Nephron (organoid): ENCODE measurements around the gene SPTBN5.

Source experiments
- H3K27ac Mint-ChIP-seq, 3 experiments: 2 replicates each; pipeline ENCODE4 v1.8.0; 2020; ENCODE audit warnings: mixed read lengths in 3 of 3, mild to moderate bottlenecking in 2 of 3, moderate library complexity in 1 of 3
- H3K27me3 Mint-ChIP-seq: 2 replicates; pipeline ENCODE4 v1.8.0; 2021; ENCODE audit warnings: low read depth, mild to moderate bottlenecking, moderate library complexity, mixed read lengths
- H3K36me3 Mint-ChIP-seq: 2 replicates; pipeline ENCODE4 v1.8.0; 2020; ENCODE audit warnings: low read depth, mixed read lengths
- H3K4me1 Mint-ChIP-seq: 2 replicates; pipeline ENCODE4 v1.8.0; 2020; ENCODE audit warnings: mixed read lengths
- H3K4me3 Mint-ChIP-seq, 3 experiments: 2 replicates each; pipeline ENCODE4 v1.8.0; 2020; ENCODE audit warnings: mild to moderate bottlenecking in 3 of 3, mixed read lengths in 3 of 3, moderate library complexity in 2 of 3
- H3K9me3 Mint-ChIP-seq: 2 replicates; pipeline ENCODE4 v1.8.0; 2020; ENCODE audit warnings: mixed read lengths
- TF ChIP-seq, protein P1 (sequence below), 3 experiments: fragments of 200-600 bp; sonication (generic); IDR thresholded peaks; one replicate each; pipeline ENCODE4 v1.5.0; 2021; ENCODE audit warnings: antibody characterized with exemption in 3 of 3; ENCODE audit not compliant: unreplicated experiment in 3 of 3

The SPTBN5 gene

DNA sequence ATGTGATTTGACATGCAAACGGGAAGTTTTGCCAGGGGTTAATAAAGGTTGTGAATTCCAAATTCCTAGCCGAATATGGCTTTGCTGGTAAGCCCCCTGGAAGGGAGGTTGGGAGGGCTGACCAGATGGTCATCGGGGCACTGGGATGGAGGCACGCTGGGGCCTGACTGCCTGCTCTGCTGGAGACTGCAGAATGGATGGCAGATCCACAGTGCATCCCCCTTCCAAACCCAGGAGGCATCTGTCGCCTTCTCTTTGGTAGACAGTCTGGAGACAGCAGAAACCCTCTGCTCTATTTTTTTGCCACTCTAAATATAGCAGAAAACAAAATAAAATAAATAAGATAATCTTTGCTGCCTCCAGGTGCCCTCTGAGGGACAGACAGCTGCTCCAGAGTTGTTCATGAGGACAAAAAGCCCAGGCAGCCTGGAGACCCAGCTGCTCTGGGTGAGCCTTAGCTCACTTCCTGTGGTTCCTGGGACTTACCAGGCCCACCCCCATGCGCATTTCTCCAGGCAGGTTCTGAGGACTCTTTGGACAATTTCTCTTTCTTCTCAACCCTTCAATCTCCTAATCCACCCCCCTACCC is 6.1 kb upstream of the SPTBN5 start:
- no peaks in the 10 kb centered on the region for H3K9me3 Mint-ChIP-seq
- TF ChIP-seq, protein P1, sequence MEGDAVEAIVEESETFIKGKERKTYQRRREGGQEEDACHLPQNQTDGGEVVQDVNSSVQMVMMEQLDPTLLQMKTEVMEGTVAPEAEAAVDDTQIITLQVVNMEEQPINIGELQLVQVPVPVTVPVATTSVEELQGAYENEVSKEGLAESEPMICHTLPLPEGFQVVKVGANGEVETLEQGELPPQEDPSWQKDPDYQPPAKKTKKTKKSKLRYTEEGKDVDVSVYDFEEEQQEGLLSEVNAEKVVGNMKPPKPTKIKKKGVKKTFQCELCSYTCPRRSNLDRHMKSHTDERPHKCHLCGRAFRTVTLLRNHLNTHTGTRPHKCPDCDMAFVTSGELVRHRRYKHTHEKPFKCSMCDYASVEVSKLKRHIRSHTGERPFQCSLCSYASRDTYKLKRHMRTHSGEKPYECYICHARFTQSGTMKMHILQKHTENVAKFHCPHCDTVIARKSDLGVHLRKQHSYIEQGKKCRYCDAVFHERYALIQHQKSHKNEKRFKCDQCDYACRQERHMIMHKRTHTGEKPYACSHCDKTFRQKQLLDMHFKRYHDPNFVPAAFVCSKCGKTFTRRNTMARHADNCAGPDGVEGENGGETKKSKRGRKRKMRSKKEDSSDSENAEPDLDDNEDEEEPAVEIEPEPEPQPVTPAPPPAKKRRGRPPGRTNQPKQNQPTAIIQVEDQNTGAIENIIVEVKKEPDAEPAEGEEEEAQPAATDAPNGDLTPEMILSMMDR (IDR thresholded peaks at IDR 0.05; ENCODE audit: unreplicated experiment in 3 of 3) = no peak
- H3K4me1 Mint-ChIP-seq = peaks cover 62% of the 10 kb centered on the region
- peak overlapping the region; percentile 8 to 28 (median 15) for H3K27ac Mint-ChIP-seq
- H3K27me3 Mint-ChIP-seq = peaks cover 4% of the 10 kb centered on the region
- H3K4me3 Mint-ChIP-seq = no peak overlapping the region
- H3K36me3 Mint-ChIP-seq = peaks cover 13% of the 10 kb centered on the region

DNA sequence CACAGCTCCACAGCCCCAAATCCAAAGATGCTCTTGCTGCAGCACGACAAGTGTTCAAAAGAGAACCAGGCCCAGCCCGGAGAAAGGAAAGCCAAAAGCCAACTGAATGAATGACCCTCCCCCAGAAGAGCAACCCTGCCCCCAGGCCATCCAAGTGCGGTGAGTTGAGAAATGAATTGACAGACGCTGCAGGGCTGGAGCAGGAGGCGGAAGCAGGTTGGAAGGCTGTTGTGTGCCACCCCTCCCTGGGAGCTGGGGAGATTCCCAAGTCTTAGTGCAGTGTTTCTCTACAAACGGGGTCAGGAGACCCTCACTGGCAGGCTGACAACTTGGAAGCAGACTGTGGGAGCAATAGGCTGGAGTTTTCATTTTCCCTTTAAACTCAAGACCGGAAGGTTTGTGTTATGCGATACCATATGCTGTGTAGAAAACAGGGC is 3.5 kb upstream of the SPTBN5 start:
- Mint-ChIP-seq H3K9me3 (no peaks in the 10 kb centered on the region), H3K4me3 (peak overlapping the region in 2 of 3 experiments; percentile 7 to 20), H3K27me3 (peaks cover 4% of the 10 kb centered on the region), H3K4me1 (peaks cover 55% of the 10 kb centered on the region), H3K27ac (peak overlapping the region; percentile 63 to 89 (median 78)), H3K36me3 (peaks cover 13% of the 10 kb centered on the region)
- TF ChIP-seq, protein P1 (IDR thresholded peaks at IDR 0.05; ENCODE audit: unreplicated experiment in 3 of 3) = no peak

DNA sequence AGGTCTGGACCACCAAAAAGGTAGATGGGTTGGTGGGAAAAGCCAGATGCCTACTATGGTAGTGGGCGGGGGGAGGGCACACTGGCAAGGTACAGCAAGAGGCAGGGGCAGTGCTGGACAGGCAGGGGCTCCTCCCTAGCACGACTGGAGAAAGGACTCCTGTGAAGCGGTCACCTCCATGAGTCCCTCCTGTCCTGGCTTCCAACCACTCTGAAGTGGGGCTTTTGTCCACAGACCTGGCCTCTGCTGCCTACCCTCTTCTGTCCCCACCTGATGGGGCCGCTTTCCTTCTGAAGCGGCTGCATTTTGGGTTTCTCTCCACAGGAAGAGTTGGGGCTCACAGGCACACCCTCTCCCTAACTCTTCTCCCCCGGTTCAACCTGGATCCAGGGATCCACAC is 2.7 kb upstream of the SPTBN5 start:
- peak overlapping the region in 1 of 3 experiments; percentile 51 for H3K27ac Mint-ChIP-seq
- TF ChIP-seq, protein P1 (IDR thresholded peaks at IDR 0.05; ENCODE audit: unreplicated experiment in 3 of 3) = no peak
- no peak overlapping the region for H3K4me3 Mint-ChIP-seq
- H3K27me3 Mint-ChIP-seq = peaks cover 4% of the 10 kb centered on the region
- H3K36me3 Mint-ChIP-seq = peaks cover 12% of the 10 kb centered on the region
- peaks cover 57% of the 10 kb centered on the region for H3K4me1 Mint-ChIP-seq
- H3K9me3 Mint-ChIP-seq = no peaks in the 10 kb centered on the region

DNA sequence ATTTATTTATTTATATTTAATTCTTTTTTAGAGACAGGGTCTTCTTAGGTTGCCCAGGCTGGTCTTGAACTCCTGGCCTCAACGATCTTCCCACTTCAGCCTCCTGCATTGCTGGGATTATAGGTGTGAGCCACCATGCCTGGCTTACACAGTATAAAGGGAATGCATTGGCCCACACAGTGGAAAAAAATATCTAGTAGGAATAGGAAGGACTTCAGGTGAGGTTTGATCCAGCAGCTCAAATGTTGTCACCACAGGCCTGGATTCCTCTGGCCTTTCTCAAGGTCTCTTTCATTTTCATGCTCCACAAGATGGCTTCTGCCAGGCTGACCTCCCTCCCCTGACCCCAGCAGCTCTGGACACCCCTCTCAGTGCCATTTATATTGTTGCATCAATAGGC is 2.1 kb upstream of the SPTBN5 start:
- no peaks in the 10 kb centered on the region for H3K9me3 Mint-ChIP-seq
- TF ChIP-seq, protein P1 (IDR thresholded peaks at IDR 0.05; ENCODE audit: unreplicated experiment in 3 of 3) = no peak
- H3K36me3 Mint-ChIP-seq = peaks cover 6% of the 10 kb centered on the region
- peaks cover 4% of the 10 kb centered on the region for H3K27me3 Mint-ChIP-seq
- peaks cover 57% of the 10 kb centered on the region for H3K4me1 Mint-ChIP-seq
- H3K4me3 Mint-ChIP-seq = no peak overlapping the region
- H3K27ac Mint-ChIP-seq = peak overlapping the region in 1 of 3 experiments; percentile 51

DNA sequence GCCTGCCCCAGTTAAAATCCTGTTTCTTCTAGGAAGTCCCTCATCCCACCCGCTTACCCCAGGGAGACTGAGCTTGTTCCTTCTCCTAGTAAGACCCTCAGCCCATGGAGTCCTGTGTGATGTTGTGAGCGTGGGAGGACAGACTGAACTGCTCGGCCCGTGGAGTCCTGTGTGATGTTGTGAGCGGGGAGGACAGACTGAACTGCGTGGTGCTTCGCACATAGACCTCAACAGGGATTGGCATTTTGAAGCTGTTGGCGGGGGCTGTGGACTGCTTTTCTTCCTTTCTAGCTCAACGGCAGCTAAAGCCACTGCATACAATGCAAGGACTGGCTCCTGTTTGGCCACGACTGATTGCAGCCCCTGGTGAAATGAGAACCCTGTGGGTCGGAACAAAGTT is 1.6 kb upstream of the SPTBN5 start:
- Mint-ChIP-seq H3K36me3 (peaks cover 4% of the 10 kb centered on the region), H3K4me1 (peaks cover 57% of the 10 kb centered on the region), H3K9me3 (no peaks in the 10 kb centered on the region), H3K27ac (peak overlapping the region in 2 of 3 experiments; percentile 50 to 91), H3K4me3 (no peak overlapping the region), H3K27me3 (peaks cover 4% of the 10 kb centered on the region)
- TF ChIP-seq, protein P1 (IDR thresholded peaks at IDR 0.05; ENCODE audit: unreplicated experiment in 3 of 3) = no peak
